GM23248 (cell line): Measurements from ENCODE around the gene CRYBA4.

ENCODE experiments used
- EZH2 ChIP-seq: fragments of 200-600 bp; sonication (generic); IDR thresholded peaks from 2 replicates; pipeline ENCODE4 v1.6.1; 2018; ENCODE audit warnings: antibody characterized with exemption, mild to moderate bottlenecking; ENCODE audit not compliant: insufficient read depth, poor library complexity, severe bottlenecking
- EZH2phosphoT487 ChIP-seq: fragments of 200-600 bp; sonication (generic); IDR thresholded peaks from 2 replicates; pipeline ENCODE4 v1.6.1; 2018; ENCODE audit warnings: antibody characterized with exemption, moderate library complexity, mild to moderate bottlenecking, low read depth; ENCODE audit not compliant: insufficient read depth

- TF ChIP-seq EZH2 (no peak), EZH2phosphoT487 (no peak)
Observed at GRCh38 chr22:26662160-26662559, 40.4 kb downstream of the CRYBA4 start.
